Kidney (tissue), 14 donors: ENCODE data around the gene WDFY4. TPM values are rescaled to one million over a fixed set of nuclear protein-coding genes. Genes with fewer than 3 reads are reported as not detected.

Source experiments
- DNase-seq, 5 donors: peaks; one replicate each; pipeline ENCODE4 v3.0.0-alpha.2; 2013 to 2020
- FAIRE-seq: peaks from 2 replicates; lab custom pipeline; 2012; peaks lifted over from hg19 to GRCh38; lab: Jason Lieb, UNC
- H3K27ac ChIP-seq, 2 donors: one replicate each; pipeline ENCODE4 v1.7.0; 2013; ENCODE audit warnings: low read depth in 2 of 2, low read length in 2 of 2, inconsistent platforms in 1 of 2
- H3K27me3 ChIP-seq: one replicate; pipeline ENCODE4 v1.7.1; 2013; ENCODE audit warnings: low read length, inconsistent platforms; ENCODE audit not compliant: control insufficient read depth, insufficient read depth
- H3K36me3 ChIP-seq, 3 donors: one replicate each; pipeline versions ENCODE4 v1.7.0 to v1.7.1; 2013; ENCODE audit warnings: low read length in 3 of 3, control low read depth in 1 of 3, inconsistent platforms in 1 of 3; ENCODE audit not compliant: insufficient read depth in 3 of 3, control insufficient read depth in 2 of 3
- H3K4me1 ChIP-seq, 3 donors: one replicate each; pipeline versions ENCODE4 v1.7.0 to v1.7.1; 2013; ENCODE audit warnings: low read length in 3 of 3, inconsistent platforms in 1 of 3, low read depth in 1 of 3; ENCODE audit not compliant: control insufficient read depth in 2 of 3, insufficient read depth in 2 of 3
- H3K4me3 ChIP-seq, 3 donors: one replicate each; pipeline versions ENCODE4 v1.7.0 to v1.8.1; 2013; ENCODE audit warnings: low read length in 3 of 3, control low read depth in 1 of 3, inconsistent platforms in 1 of 3
- H3K9ac ChIP-seq, 3 donors: one replicate each; pipeline versions ENCODE4 v1.7.0 to v1.7.1; 2013; ENCODE audit warnings: low read length in 3 of 3, control low read depth in 1 of 3, inconsistent platforms in 1 of 3
- H3K9me3 ChIP-seq, 3 donors: one replicate each; pipeline versions ENCODE4 v1.7.0 to v1.7.1; 2013; ENCODE audit warnings: low read length in 3 of 3, control low read depth in 1 of 3, inconsistent platforms in 1 of 3; ENCODE audit not compliant: control insufficient read depth in 2 of 3, insufficient read depth in 1 of 3
- intact Hi-C: fragments of 100-400 bp; cut with DNase I; formaldehyde crosslinking; loops from one replicate; pipeline ENCODE4 v1.11.1; 2022
- polyA plus RNA-seq: library from polyadenylated mRNA; stranded (reverse); fragments of 350-450 nt; fragmentation: Illumina TruSeq; extraction: RNeasy Lipid Tissue Mini Kit (QIAGEN cat#74804); gene quantifications from one replicate; pipeline ENCODE4 v1.2.3, GENCODE V29; 2014; ENCODE audit warnings: low read depth, low replicate concordance; ENCODE audit not compliant: insufficient read depth
- total RNA-seq: library from RNA; stranded (reverse); fragmentation: NEBNext Ultra II Directional; extraction: Animal tissue kit (Norgen Biotek cat#: 25700); gene quantifications from one replicate; pipeline ENCODE4 v1.2.1, GENCODE V29; 2021
- TF ChIP-seq, protein P1 (sequence below): IDR thresholded peaks from 3 replicates; pipeline ENCODE4 v1.5.1; 2012; ENCODE audit warnings: mild to moderate bottlenecking, moderate library complexity, borderline replicate concordance; ENCODE audit not compliant: insufficient read depth; ENCODE audit errors: extremely low read depth
- donor health status: control.
- donor health status: control.
- donor health status: control.
- donor health status: control.
- donor health status: control.
- donor health status: DM: yes; HTN: yes; CAD: no.
- donor health status: Normal renal cell carcinoma (clear cell type).

The WDFY4 gene
- total and polyA plus RNA-seq, 2 donors from 2014 or later, result 1.7 to 13.3 TPM

- H3K4me3 ChIP-seq, result no peak overlapping the region
- TF ChIP-seq, protein P1, sequence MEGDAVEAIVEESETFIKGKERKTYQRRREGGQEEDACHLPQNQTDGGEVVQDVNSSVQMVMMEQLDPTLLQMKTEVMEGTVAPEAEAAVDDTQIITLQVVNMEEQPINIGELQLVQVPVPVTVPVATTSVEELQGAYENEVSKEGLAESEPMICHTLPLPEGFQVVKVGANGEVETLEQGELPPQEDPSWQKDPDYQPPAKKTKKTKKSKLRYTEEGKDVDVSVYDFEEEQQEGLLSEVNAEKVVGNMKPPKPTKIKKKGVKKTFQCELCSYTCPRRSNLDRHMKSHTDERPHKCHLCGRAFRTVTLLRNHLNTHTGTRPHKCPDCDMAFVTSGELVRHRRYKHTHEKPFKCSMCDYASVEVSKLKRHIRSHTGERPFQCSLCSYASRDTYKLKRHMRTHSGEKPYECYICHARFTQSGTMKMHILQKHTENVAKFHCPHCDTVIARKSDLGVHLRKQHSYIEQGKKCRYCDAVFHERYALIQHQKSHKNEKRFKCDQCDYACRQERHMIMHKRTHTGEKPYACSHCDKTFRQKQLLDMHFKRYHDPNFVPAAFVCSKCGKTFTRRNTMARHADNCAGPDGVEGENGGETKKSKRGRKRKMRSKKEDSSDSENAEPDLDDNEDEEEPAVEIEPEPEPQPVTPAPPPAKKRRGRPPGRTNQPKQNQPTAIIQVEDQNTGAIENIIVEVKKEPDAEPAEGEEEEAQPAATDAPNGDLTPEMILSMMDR, result no peak
- no peaks in the 10 kb centered on the region for H3K27me3 ChIP-seq
- H3K4me1 ChIP-seq, result peaks cover 0 to 7% (median 4%) of the 10 kb centered on the region in 3 donors
- intact Hi-C loops, result no loop called here
- H3K36me3 ChIP-seq, result no peaks in the 10 kb centered on the region
- no peak overlapping the region for H3K9ac ChIP-seq
- FAIRE-seq (no peak), DNase-seq (no peak)
- H3K27ac ChIP-seq, result no peak overlapping the region
- H3K9me3 ChIP-seq, result no peaks in the 10 kb centered on the region
Observed at GRCh38 chr10:48651839-48652238, 32.8 kb upstream of the WDFY4 start.

- H3K4me1 ChIP-seq, result peaks cover 0 to 8% (median 4%) of the 10 kb centered on the region in 3 donors
- no peak overlapping the region for H3K27ac ChIP-seq
- intact Hi-C loops, result no loop called here
- no peaks in the 10 kb centered on the region for H3K9me3 ChIP-seq
- no peak overlapping the region for H3K4me3 ChIP-seq
- no peak overlapping the region for H3K9ac ChIP-seq
- no peaks in the 10 kb centered on the region for H3K36me3 ChIP-seq
- TF ChIP-seq, protein P1, result no peak
- no peaks in the 10 kb centered on the region for H3K27me3 ChIP-seq
- FAIRE-seq, result no peak
- DNase-seq, result no peak
Observed at GRCh38 chr10:48652344-48652743, 32.3 kb upstream of the WDFY4 start.

DNA sequence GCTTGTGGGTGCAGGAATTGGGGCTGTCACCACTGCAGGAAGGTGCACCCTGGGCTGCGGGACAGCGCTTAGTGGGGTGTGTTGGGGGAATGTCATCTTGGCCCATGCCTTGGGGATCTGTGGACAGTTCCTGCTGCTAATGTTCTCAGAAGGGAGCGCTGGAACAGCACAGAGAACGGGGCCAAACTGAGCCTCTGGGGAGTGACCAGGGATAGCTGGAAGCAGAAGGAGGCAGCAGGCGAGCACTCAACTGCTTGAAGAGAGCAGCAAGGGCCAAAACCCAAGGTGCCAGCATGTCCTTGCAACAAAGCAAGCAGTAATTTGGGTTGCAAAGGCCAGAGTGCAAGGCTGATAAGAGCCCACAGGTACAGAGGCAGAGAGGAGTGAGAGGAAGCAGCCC lies 31.3 kb upstream of the WDFY4 start:
- Histone ChIP-seq H3K9ac (no peak overlapping the region), H3K9me3 (no peaks in the 10 kb centered on the region), H3K27ac (no peak overlapping the region), H3K4me1 (peaks cover 0 to 8% (median 4%) of the 10 kb centered on the region in 3 donors), H3K36me3 (no peaks in the 10 kb centered on the region), H3K27me3 (no peaks in the 10 kb centered on the region), H3K4me3 (no peak overlapping the region)
- no peak for DNase-seq
- TF ChIP-seq, protein P1, result no peak
- no peak for FAIRE-seq
- intact Hi-C loops, result no loop called here
